Activated T-helper 1 cell treated with anti-CD3 and anti-CD28 coated beads, Interleukin-12 subunit alpha, Interleukin-12 subunit beta, Interleukin-2, Interleukin-4 antibody, amounts not matched to agents 30 ng/mL and 10 ng/mL and 1 ng/mL, durations not matched to agents 14 hours and 24 hours and 36 hours (primary cell): ENCODE data around the gene FAM124A. TPM values are rescaled to one million over a fixed set of nuclear protein-coding genes. Genes with fewer than 3 reads are reported as not detected.

Experiments used
- DNase-seq: peaks from one replicate; pipeline ENCODE4 v3.0.0; 2021; ENCODE audit warnings: low spot score
- H3K27ac Mint-ChIP-seq: one replicate; pipeline ENCODE4 v1.8.0; 2021; ENCODE audit warnings: mild to moderate bottlenecking, mixed read lengths
- H3K27me3 Mint-ChIP-seq: one replicate; pipeline ENCODE4 v1.8.0; 2022; ENCODE audit warnings: mild to moderate bottlenecking, moderate library complexity, mixed read lengths; ENCODE audit not compliant: insufficient read depth
- H3K36me3 Mint-ChIP-seq: one replicate; pipeline ENCODE4 v1.8.0; 2021; ENCODE audit warnings: low read depth, mixed read lengths
- H3K4me1 Mint-ChIP-seq: one replicate; pipeline ENCODE4 v1.8.0; 2021; ENCODE audit warnings: low read depth, mixed read lengths
- H3K4me3 Mint-ChIP-seq: one replicate; pipeline ENCODE4 v1.8.0; 2021; ENCODE audit warnings: mild to moderate bottlenecking, moderate library complexity, mixed read lengths
- H3K9me3 Mint-ChIP-seq: one replicate; pipeline ENCODE4 v1.8.0; 2021; ENCODE audit warnings: mixed read lengths
- intact Hi-C: fragments of 100-400 bp; cut with micrococcal nuclease; formaldehyde crosslinking; loops from one replicate; pipeline ENCODE4 v1.15.1; 2024
- total RNA-seq: library from RNA; stranded (reverse); gene quantifications from 2 replicates; pipeline ENCODE4 v1.2.3, GENCODE V29; 2022

The FAM124A gene
- total RNA-seq, 1 donor from 2014 or later, result 0.67 TPM

DNA sequence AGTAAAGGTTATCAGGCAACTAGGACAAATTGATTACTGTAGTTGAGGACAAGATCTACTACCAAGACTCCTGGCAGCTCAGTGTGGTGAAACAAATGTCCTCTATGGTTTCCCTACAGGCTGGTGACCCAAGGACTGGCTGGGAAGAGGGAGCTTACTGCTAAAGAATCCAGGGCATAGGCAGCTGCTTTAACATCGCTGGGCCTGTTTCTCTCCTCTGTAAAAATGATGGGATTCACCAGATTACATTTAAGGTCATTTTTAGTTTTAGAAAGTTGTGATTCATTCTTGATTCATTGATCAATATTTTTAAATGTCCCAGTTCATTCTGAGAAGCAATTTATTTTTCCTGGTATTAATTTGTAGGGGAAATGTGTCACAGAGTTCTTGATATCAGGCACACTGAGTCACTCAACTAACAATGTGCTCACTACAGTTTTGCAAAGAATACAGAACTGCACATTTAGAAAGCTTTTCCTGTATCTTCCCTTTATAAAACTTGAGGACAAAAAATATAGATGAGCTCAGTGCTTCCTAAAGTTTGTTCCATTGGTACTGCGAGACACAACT lies 19.6 kb upstream of the FAM124A start:
- H3K27ac Mint-ChIP-seq, result no peak overlapping the region
- H3K27me3 Mint-ChIP-seq, result peaks cover 2% of the 10 kb centered on the region
- peaks cover 6% of the 10 kb centered on the region for H3K9me3 Mint-ChIP-seq
- H3K36me3 Mint-ChIP-seq, result no peaks in the 10 kb centered on the region
- DNase-seq, result no peak
- no peak overlapping the region for H3K4me3 Mint-ChIP-seq
- intact Hi-C loops, result no loop called here
- H3K4me1 Mint-ChIP-seq, result no peaks in the 10 kb centered on the region

GRCh38 chr13:51206584-51206983 lies 15.6 kb upstream of the FAM124A start:
- Mint-ChIP-seq H3K36me3 (no peaks in the 10 kb centered on the region), H3K27me3 (peaks cover 19% of the 10 kb centered on the region), H3K27ac (no peak overlapping the region), H3K4me1 (no peaks in the 10 kb centered on the region), H3K9me3 (no peaks in the 10 kb centered on the region), H3K4me3 (no peak overlapping the region)
- no peak for DNase-seq
- intact Hi-C loops, result no loop called here

- H3K27me3 Mint-ChIP-seq, result peaks cover 25% of the 10 kb centered on the region
Observed at GRCh38 chr13:51207881-51208280, 14.3 kb upstream of the FAM124A start.

GRCh38 chr13:51208716-51209115 lies 13.5 kb upstream of the FAM124A start:
- intact Hi-C loops, result no loop called here
- Mint-ChIP-seq H3K4me3 (no peak overlapping the region), H3K27me3 (peaks cover 27% of the 10 kb centered on the region), H3K9me3 (no peaks in the 10 kb centered on the region), H3K27ac (no peak overlapping the region), H3K36me3 (no peaks in the 10 kb centered on the region), H3K4me1 (no peaks in the 10 kb centered on the region)
- no peak for DNase-seq

More at GRCh38 chr13:51207881-51208280, 14.3 kb upstream of the FAM124A start:
- intact Hi-C loops, result no loop called here
- H3K27ac Mint-ChIP-seq, result no peak overlapping the region
- H3K9me3 Mint-ChIP-seq, result no peaks in the 10 kb centered on the region
- DNase-seq, result no peak
- H3K4me3 Mint-ChIP-seq, result no peak overlapping the region
- no peaks in the 10 kb centered on the region for H3K36me3 Mint-ChIP-seq
- no peaks in the 10 kb centered on the region for H3K4me1 Mint-ChIP-seq

GRCh38 chr13:51211910-51212309 lies 10.3 kb upstream of the FAM124A start:
- no peaks in the 10 kb centered on the region for H3K36me3 Mint-ChIP-seq
- H3K27ac Mint-ChIP-seq, result no peak overlapping the region
- intact Hi-C loops, result no loop called here
- H3K27me3 Mint-ChIP-seq, result peaks cover 30% of the 10 kb centered on the region
- H3K4me3 Mint-ChIP-seq, result no peak overlapping the region
- H3K4me1 Mint-ChIP-seq, result no peaks in the 10 kb centered on the region
- H3K9me3 Mint-ChIP-seq, result no peaks in the 10 kb centered on the region
- DNase-seq, result no peak

- DNase-seq, result no peak
- intact Hi-C loops, result no loop called here
- no peak overlapping the region for H3K27ac Mint-ChIP-seq
- peaks cover 34% of the 10 kb centered on the region for H3K27me3 Mint-ChIP-seq
- no peak overlapping the region for H3K4me3 Mint-ChIP-seq
- no peaks in the 10 kb centered on the region for H3K36me3 Mint-ChIP-seq
- H3K9me3 Mint-ChIP-seq, result no peaks in the 10 kb centered on the region
- no peaks in the 10 kb centered on the region for H3K4me1 Mint-ChIP-seq
Observed at GRCh38 chr13:51212758-51213157, 9.4 kb upstream of the FAM124A start.

DNA sequence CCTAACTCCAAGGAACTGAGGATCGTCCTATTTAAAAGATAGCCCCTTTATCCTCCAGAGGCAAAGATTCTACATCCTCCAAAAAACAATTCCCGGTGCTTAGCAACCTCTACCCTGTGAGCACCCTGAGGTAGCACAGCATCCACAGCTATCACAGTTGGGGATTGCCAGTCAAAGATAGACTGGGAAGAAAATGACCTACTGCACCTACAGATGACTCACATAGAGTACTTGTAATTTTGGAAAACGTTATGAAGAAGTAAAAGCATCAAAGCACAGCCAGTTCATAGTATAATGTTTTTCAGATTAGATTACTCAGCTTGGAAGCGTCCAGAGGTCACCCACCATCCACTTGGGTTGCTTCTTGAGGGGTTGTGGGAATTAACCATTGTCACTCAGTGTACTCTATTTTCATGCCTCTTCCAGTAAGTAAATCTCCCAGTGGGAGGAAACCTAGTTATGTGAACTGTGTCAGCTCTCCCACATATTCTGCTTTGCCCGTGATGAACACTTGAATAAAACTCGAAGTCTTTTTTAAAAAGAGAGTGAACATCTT lies 8.9 kb upstream of the FAM124A start:
- Mint-ChIP-seq H3K27me3 (peaks cover 30% of the 10 kb centered on the region), H3K4me1 (no peaks in the 10 kb centered on the region), H3K9me3 (no peaks in the 10 kb centered on the region), H3K4me3 (no peak overlapping the region), H3K36me3 (no peaks in the 10 kb centered on the region), H3K27ac (no peak overlapping the region)
- no peak for DNase-seq
- intact Hi-C loops, result no loop called here

DNA sequence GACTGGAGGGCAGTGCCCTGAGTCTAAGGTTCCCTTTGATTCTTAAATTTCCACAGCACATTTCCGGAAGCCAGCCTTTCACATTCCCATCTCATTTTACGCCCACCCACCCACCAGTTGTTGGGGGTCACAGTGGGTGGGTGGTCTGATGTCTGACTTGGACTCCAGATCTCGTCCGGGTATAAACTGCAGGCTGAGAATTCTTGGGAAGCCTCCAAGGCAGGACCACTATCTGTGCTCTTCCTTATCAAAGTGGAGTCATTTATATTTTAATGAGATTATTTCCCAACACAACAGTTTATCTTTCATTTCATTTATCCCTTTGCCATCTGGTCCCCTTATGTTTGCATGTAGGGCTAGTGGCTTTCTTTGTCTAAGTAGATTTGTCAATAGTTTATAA lies 3.6 kb upstream of the FAM124A start:
- no peaks in the 10 kb centered on the region for H3K9me3 Mint-ChIP-seq
- intact Hi-C loops, result no loop called here
- no peaks in the 10 kb centered on the region for H3K36me3 Mint-ChIP-seq
- no peaks in the 10 kb centered on the region for H3K4me1 Mint-ChIP-seq
- no peak overlapping the region for H3K4me3 Mint-ChIP-seq
- DNase-seq, result no peak
- no peak overlapping the region for H3K27ac Mint-ChIP-seq
- H3K27me3 Mint-ChIP-seq, result peaks cover 38% of the 10 kb centered on the region

DNA sequence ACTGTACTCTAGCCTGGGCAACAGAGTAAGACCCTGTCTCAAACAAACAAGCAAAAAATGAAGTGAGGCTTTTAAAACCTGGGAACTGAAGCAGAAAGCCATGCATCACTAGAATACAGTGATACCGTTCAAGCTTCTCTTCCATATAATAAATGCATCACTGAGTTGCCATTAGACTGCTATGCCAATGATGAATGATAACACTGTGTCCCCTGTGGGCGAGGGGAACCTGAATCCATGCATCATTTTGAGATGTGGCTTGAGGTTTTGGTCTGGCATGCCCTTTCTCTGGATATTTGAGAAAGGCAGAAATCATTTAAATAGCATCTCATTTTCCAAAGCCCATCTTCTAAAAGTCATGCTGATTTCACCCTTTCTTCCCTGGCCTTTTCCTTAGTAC lies 1.5 kb upstream of the FAM124A start:
- no peaks in the 10 kb centered on the region for H3K9me3 Mint-ChIP-seq
- no peaks in the 10 kb centered on the region for H3K4me1 Mint-ChIP-seq
- H3K27ac Mint-ChIP-seq, result no peak overlapping the region
- intact Hi-C loops, result loop anchor here (2.0 to 10.0 kb wide), 2 partner anchors 66 to 204 kb away; no protein-coding TSS in a partner anchor
- H3K36me3 Mint-ChIP-seq, result no peaks in the 10 kb centered on the region
- peak overlapping the region; percentile 79 for H3K4me3 Mint-ChIP-seq
- H3K27me3 Mint-ChIP-seq, result peaks cover 56% of the 10 kb centered on the region
- no peak for DNase-seq

DNA sequence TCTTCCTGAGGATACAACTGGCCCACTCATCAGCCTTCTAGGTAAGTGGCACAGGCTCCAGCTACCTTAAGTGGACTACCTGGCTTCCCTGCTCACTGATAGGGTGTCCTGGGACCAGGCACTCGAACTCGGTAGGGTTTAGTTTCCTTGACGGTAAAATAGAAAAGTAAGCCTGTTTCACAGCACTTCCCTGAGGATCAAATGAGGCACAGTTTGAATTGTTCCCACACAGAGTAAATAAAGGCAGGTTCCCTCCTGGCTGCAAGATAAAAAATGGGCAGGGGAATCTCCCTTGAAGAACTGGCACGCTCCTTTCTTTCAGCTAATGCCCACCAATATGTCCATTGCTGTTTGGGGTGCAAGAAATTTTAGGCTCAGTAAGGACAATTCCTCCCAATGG lies 1.1 kb upstream of the FAM124A start:
- Mint-ChIP-seq H3K9me3 (no peaks in the 10 kb centered on the region), H3K27me3 (peaks cover 56% of the 10 kb centered on the region), H3K27ac (no peak overlapping the region), H3K4me3 (peak overlapping the region; percentile 79), H3K36me3 (no peaks in the 10 kb centered on the region), H3K4me1 (no peaks in the 10 kb centered on the region)
- intact Hi-C loops, result loop anchor here (2.0 to 10.0 kb wide), 2 partner anchors 66 to 204 kb away; no protein-coding TSS in a partner anchor
- no peak for DNase-seq

GRCh38 chr13:51221674-51222036 lies 543 bp upstream of the FAM124A start:
- peak overlapping the region; percentile 52 for H3K27ac Mint-ChIP-seq
- H3K4me1 Mint-ChIP-seq, result no peaks in the 10 kb centered on the region
- intact Hi-C loops, result loop anchor here (2.0 to 10.0 kb wide), 3 partner anchors 65 to 575 kb away; no protein-coding TSS in a partner anchor
- peaks cover 60% of the 10 kb centered on the region for H3K27me3 Mint-ChIP-seq
- no peak for DNase-seq
- H3K4me3 Mint-ChIP-seq, result peak overlapping the region; percentile 79
- H3K36me3 Mint-ChIP-seq, result no peaks in the 10 kb centered on the region
- H3K9me3 Mint-ChIP-seq, result no peaks in the 10 kb centered on the region

DNA sequence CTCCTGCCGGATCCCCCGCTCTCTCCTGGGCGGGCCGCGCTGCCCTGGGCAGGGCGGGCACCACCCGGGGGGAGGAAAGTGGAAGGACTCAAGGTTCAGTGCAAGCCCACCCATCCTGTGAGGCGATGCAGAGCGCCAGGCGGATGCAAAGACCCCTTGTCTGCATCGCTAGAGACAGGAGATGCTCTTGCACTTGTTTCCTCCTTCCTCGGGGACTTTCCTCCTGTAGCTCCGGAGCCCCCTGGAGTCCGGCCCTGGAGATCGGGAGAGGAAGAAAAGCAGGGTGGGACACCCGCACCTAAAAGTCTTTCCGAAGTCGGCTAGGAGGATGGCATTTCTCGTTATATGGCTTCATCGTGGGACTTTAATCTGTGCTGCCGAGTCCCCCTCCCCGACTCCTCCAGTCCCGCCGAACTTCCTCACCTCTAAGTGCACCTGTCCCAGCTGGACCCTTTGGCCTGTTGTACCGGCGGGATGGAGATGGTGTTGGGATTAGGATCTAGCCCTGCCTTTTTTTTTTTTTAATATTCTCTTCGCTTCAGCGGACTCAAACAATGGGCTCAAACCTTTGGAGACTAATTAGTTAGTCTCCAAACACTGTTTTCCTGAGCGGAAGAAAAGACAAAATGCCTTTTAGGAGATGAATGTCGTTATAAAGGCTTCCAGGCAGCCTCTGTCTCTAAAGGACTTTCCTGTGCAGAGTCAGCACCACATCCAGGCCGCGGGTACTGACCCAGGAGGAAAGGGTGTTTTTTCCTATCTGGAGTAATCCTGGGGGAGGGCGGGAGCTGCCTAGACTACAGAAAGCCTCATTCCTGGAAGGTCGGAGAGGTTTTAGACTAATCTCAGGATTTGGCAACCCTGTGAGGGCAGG lies 725 bp downstream of the FAM124A start:
- DNase-seq, result no peak
- no peaks in the 10 kb centered on the region for H3K4me1 Mint-ChIP-seq
- no peaks in the 10 kb centered on the region for H3K36me3 Mint-ChIP-seq
- H3K27ac Mint-ChIP-seq, result no peak overlapping the region
- H3K27me3 Mint-ChIP-seq, result peaks cover 58% of the 10 kb centered on the region
- H3K4me3 Mint-ChIP-seq, result peak overlapping the region; percentile 71
- H3K9me3 Mint-ChIP-seq, result no peaks in the 10 kb centered on the region
- intact Hi-C loops, result loop anchor here (2.0 to 10.0 kb wide), 2 partner anchors 202 to 574 kb away; no protein-coding TSS in a partner anchor
